ENCODE measurements around the gene ZNF23.
"Not testable (repeated sequence)": the region's sequence is repeated elsewhere in the genome, so short reads cannot be mapped to it uniquely, and the experiment has no call there.

Gene ZNF23

GRCh38 chr16:71461686-71462648 is at the start of gene ZNF23:
TSS of gene ZNF23 (minus strand) at chr16:71462247. CDS start at chr16:71456796, 5,451 bp downstream.
- TF ChIP-seq CTCF (IDR thresholded peaks at IDR 0.05; ENCODE audit: insufficient read depth, low read depth, low read length, missing control alignments) = peak; percentile 17
- peak; percentile 76 for DNase-seq (ENCODE audit: low read depth)
- H3K4me3 ChIP-seq (ENCODE audit: low read length) = peak within 1 kb of the TSS; percentile 98

GRCh38 chr16:71507061-71507460 is 45.0 kb upstream of the ZNF23 start:
- no peak for DNase-seq (ENCODE audit: low read depth)
- no peak for TF ChIP-seq CTCF (IDR thresholded peaks at IDR 0.05; ENCODE audit: insufficient read depth, low read depth, low read length, missing control alignments)
- no peak overlapping the region for H3K4me3 ChIP-seq (ENCODE audit: low read length)

GRCh38 chr16:71504901-71505300 is 42.9 kb upstream of the ZNF23 start:
- peak; percentile 79 for DNase-seq (ENCODE audit: low read depth)
- TF ChIP-seq CTCF (IDR thresholded peaks at IDR 0.05; ENCODE audit: insufficient read depth, low read depth, low read length, missing control alignments) = no peak
- H3K4me3 ChIP-seq (ENCODE audit: low read length) = no peak overlapping the region

- peak; percentile 30 for DNase-seq (ENCODE audit: low read depth)
- H3K4me3 ChIP-seq (ENCODE audit: low read length) = not testable (repeated sequence)
Observed at GRCh38 chr16:71504051-71504450, 42.0 kb upstream of the ZNF23 start.

- no peak overlapping the region for H3K4me3 ChIP-seq (ENCODE audit: low read length)
- no peak for DNase-seq (ENCODE audit: low read depth)
- no peak for TF ChIP-seq CTCF (IDR thresholded peaks at IDR 0.05; ENCODE audit: insufficient read depth, low read depth, low read length, missing control alignments)
Observed at GRCh38 chr16:71501547-71501946, 39.5 kb upstream of the ZNF23 start.

GRCh38 chr16:71500964-71501363 is 38.9 kb upstream of the ZNF23 start:
- no peak for TF ChIP-seq CTCF (IDR thresholded peaks at IDR 0.05; ENCODE audit: insufficient read depth, low read depth, low read length, missing control alignments)
- DNase-seq (ENCODE audit: low read depth) = no peak
- H3K4me3 ChIP-seq (ENCODE audit: low read length) = no peak overlapping the region

GRCh38 chr16:71499775-71500364 is 37.8 kb upstream of the ZNF23 start:
- DNase-seq (ENCODE audit: low read depth) = peak; percentile 72
- peak; percentile 74 for TF ChIP-seq CTCF (IDR thresholded peaks at IDR 0.05; ENCODE audit: insufficient read depth, low read depth, low read length, missing control alignments)
- no peak overlapping the region for H3K4me3 ChIP-seq (ENCODE audit: low read length)

Measured in epithelial cell of esophagus (primary cell).